Anterior cingulate cortex (tissue), 58 donors: ENCODE results near the gene SREK1IP1.
A peak's percentile ranks its signal among the peaks of the same experiment; 100 is the strongest.

Experiments
- DNase-seq, 58 donors: peaks; one replicate each; lab custom pipeline; 2025; lab: John Stamatoyannopoulos, UW

SREK1IP1 gene

GRCh38 chr5:64688965-64689364, 79.5 kb downstream of the SREK1IP1 start:
- no peak for DNase-seq

- no peak for DNase-seq
Measured at GRCh38 chr5:64688391-64688790, 80.1 kb downstream of the SREK1IP1 start.

GRCh38 chr5:64685866-64686265, 82.6 kb downstream of the SREK1IP1 start:
- no peak for DNase-seq

- DNase-seq, result no peak
Measured at GRCh38 chr5:64682608-64683007, 85.9 kb downstream of the SREK1IP1 start.

- no peak for DNase-seq
Measured at GRCh38 chr5:64680289-64680688, 88.2 kb downstream of the SREK1IP1 start.

- DNase-seq, result peak in 2 of 58 donors; percentile 2 to 10
Measured at GRCh38 chr5:64678374-64678773, 90.1 kb downstream of the SREK1IP1 start.

- no peak for DNase-seq
Measured at GRCh38 chr5:64671678-64672077, 96.8 kb downstream of the SREK1IP1 start.

- DNase-seq, result no peak
Measured at GRCh38 chr5:64670277-64670676, 98.2 kb downstream of the SREK1IP1 start.
